ENCODE measurements around the gene TTLL10. TPM values are rescaled to one million over a fixed set of nuclear protein-coding genes. Genes with fewer than 3 reads are reported as not detected.

TTLL10 gene
- total RNA-seq, 1 donor from 2014 or later = 2.3 TPM

DNA sequence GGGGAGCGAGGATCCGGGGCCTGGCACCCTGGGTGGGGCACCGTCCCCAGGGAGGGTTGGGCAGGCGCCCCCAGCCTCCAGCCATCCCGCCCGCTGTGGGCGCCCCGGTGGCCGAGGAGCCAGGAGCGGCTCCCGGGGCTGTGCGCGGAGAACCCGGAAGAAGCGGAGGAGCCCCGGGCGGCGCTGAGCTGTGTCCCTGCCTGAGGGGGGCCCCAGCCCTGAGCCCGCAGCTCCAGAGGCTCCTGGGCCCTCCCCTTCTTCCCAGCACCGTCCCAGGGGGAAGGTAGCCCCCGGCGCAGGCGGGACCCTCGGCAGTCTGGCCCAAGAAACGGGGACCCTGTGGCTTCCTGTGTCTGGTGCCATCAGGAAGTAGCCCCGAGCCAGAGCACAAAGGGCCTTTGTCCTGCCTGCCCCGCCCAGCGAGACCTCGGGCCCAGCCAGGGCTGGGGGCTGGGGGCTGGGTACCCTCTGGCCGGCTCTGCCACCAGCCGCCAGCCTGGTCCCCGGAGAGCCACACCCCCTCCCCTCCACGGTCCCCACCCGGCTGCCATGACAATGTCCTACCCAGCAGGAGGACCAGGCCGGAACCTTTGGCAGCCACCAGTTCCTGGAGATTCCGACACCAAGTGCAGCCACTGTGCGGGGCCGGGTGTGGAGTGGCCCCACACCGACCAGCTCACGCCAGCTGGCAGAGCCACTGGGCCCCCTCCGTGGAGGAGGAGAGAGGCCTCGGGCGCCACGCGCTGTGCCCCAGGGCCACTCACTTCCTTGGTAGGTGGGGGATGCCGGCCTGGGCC is 15.6 kb upstream of the TTLL10 start:
- peak; percentile 66 for DNase-seq (ENCODE audit: low spot score)

DNA sequence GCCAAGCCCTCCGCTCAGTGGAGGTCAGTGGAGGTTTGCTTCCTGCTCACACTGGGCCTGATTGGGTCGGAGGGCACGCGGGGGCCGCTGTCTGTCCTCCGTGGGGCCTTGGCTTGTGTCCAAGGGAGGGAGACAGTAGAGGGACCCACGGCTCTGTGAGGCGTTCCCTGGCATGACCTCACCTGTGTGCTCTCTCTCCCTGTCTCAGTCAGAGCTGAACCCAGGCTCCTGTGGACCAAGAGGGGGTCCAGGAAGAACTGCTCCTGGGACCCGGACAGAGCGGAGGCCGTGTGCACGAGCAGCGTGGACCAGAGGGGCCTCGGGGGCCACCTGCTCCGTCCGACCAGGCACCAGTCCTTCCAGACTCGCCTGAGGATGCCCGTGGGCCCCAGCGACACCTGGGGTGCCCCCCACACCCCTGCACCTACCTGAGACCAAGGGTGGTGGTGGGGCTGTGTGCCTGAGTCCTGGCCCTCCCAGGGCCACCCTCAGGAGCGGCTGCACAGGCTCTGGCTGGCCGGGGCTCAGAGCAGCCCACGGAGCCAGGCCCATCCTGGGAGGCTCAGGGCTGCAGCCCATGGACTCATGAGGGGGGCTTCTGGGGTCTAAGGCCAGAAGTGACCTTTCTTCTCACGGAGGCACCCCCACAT is 13.3 kb upstream of the TTLL10 start:
- DNase-seq (ENCODE audit: low spot score) = no peak

DNA sequence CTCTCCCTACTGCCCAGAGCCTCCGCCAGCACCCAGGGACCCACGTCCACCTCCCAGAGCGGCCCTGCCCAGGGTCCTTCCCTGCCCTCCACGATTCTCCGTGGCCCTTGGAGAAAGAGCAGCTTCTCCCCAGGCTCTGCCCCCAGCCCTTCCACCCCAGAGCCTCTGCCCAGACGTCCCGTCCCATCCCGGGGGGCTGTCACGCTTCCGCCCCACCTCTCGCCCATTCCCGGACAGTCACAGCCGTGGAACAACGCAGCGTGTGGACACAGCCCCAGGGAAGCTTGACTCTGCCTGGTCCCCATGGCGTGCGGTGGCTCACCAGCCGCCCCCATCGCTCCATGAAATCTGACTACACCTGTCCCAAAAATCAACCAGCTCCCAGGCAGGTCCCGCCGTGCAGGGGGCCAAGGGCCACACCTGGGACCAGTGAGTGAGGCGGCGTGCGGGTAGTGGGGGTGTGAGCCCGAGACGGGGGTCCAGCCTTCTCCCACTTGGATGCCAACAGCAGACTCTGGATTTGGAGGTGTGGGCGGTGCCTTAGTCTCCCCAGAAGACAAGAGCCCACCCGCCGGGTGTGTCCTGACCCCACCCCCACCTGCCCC is 12.5 kb upstream of the TTLL10 start:
- no peak for DNase-seq (ENCODE audit: low spot score)

DNA sequence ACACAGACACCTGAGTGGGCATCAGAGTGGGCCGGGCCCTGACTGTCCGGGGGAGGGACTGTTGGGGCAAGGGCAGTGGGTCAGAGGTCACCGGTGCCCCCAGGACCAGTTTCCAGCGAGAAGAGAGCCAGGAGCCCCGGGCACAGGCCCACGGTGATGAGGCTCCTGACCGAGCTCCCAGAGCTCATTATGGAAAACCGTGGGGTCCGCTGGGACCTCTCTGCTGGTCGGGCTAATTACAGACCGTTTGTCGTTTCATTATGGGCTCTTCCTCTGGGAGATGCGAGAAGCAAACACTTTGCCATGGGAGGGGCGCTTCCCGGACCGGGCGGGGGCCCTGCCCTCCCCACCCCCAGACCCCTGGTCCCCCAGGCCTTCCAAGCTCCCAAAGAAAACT is 12.0 kb upstream of the TTLL10 start:
- DNase-seq (ENCODE audit: low spot score) = no peak

DNA sequence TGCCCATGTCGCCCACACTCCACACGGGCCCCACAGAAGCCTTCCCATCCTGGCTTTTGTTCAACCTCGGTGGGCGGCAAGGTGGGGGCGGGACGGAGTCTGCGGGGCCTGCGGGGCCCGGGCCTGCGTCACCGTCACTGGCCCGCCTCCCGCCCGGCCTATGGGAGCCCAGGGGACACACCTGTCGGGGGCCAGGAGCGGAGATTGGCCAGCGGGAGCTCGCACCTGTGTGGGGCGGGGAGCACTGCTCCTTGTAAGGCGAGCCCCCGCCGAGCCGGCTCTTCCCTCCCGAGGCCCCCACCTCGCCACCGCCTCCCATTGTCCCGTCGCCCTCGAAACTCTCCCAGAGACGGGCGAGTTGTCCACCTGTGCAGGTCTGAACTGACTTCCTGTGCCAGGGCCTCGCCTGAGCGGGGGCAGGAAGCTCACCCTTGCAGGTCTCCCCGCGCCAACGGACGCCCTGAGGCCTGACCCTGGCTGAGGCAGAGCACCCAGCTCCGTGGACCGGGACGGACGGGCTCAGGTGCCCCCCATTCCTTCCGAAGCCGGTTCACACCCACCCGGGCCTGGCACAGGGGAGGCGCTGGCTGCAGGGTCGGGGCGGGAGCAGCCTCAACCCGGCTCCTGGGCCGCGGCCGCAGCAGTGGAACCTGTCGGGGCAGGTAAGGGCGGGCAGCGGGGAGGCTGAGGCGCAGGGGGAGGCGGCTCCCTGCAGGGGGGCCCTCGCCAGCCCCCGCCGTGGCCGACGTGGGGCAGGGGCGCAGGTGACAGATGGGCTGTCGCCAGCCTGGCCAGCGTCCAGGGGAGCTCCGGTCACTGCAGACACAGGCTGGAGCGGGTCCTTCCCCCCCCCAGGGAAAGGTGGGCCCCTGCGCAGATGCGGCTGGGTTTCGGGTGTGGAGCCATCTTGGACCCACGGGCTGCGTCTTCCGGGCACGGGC is 10.8 kb upstream of the TTLL10 start:
- DNase-seq (ENCODE audit: low spot score) = peak; percentile 89

DNA sequence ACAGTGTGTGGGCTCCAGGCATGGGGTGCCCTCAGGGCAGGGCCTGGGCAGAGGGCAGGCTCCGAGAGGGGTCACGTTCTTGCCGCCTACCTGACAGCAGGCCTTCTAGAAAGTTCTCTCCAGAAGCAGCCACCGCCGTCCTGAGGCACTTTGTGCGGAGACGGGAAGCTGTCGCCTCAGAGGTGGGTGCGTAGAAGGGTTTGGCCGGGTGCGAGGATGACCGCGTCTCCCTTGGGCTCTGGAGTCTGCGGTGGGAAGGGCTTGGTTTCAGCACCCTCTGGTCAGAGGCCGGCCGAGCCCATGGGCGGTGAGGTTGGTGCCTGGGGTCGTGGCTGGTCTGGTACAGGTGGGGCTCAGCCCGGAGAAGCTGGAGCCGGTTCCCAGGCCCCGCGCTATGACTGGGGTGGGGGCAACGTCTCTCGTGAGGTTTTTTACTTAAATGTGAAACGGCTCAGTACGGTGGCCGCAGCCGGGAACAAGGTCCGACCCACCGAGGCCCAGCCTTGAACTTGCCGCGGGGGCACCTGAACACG is 10.1 kb upstream of the TTLL10 start:
- DNase-seq (ENCODE audit: low spot score) = no peak

DNA sequence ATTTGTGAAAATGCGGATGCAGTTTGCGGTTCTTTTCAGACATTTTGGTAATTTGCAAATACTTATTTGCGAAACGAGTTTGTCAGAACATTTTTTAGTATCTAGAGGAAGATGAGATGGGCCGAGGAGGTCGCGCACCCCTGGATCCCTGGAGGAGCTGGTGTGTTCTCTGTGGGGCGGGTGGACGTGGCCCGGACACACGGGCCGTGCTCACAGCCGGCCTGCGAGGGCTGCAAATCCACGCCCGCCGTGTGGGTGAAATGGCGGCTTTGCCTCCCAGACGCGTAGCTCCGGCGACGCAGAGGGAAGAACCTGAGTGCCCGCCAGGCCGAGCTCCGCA is 9.3 kb upstream of the TTLL10 start:
- DNase-seq (ENCODE audit: low spot score) = no peak

DNA sequence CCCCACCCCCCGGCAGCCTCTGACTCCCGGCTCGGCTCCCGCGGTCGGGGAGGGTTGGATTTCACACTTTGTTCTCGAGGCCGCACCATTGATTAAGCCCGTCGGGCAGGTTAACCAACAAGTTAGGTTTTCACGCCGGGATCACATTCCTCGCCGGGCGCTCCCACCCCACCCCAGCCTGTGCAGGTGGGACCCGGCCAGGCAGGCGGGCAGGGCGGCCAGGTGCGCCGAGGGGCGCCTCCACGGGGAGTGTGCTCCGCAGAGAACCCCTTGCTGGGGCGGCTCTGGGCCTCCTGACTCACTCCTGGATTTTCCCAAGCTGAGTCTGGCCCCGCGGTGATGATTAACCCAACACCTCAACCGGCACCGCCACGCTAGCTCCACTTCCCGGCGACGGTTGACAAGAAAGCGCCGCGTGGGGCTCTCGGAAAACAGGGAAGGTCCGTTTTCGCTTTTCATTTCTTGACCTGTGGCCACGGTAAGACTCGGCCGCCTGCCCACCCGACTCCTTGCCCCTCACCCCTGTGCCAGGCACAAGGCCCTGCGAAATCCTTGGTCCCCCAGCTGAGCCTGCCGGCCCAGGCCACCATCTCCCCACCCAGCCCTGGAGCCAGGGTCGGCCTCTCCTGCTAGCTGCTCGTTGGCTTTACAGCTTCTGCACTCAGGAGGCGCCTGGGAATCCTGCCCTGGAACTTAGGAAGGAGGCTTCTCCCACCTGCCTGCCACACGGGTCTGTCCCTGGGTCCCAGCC is 8.8 kb upstream of the TTLL10 start:
- no peak for DNase-seq (ENCODE audit: low spot score)

DNA sequence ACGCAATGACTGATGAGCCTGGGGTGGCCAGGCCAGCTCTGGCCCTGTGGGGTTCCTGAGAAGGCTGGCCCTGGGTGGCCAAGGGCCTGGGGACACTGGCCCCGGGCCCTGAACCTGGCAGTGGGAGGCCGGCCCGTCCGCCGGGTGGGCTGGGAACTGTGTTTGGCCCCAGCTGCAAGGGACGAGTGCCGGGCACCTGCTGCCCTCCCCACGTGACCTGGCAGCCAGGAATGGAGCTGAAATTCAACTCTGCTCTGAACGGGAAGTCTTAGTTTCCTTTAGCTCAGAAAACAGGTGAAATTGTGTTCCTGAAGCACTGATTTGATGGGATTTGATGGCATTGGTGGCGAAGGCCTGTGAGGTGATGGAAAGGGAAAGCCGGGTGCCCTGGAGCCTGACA is 8.2 kb upstream of the TTLL10 start:
- no peak for DNase-seq (ENCODE audit: low spot score)

DNA sequence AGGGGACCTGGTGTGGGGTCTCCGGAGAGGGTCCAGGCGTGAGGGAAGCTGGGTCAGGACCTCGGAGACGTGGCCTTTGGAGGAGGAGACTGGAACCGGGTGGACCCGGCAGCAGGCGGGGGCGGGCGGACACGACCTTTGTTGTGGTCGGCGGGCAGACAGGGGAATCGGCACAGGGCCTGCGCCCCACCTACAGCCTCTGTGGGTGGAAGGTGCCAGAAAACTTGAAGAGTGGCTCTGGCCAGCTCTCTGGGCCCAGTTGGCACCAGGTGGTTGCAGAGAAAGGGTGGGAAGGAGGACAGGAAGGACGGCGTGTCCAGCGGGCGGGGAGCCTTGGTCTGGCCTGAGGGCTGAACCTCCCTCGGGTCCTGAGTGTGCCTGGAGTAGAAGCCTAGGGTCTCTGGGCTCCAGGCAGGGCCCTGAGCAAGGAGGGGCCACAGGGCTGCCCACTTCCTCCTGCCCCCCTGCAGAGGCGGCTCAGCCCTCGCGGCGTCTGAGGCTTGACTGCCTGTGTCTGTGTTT is 7.7 kb upstream of the TTLL10 start:
- DNase-seq (ENCODE audit: low spot score) = no peak

DNA sequence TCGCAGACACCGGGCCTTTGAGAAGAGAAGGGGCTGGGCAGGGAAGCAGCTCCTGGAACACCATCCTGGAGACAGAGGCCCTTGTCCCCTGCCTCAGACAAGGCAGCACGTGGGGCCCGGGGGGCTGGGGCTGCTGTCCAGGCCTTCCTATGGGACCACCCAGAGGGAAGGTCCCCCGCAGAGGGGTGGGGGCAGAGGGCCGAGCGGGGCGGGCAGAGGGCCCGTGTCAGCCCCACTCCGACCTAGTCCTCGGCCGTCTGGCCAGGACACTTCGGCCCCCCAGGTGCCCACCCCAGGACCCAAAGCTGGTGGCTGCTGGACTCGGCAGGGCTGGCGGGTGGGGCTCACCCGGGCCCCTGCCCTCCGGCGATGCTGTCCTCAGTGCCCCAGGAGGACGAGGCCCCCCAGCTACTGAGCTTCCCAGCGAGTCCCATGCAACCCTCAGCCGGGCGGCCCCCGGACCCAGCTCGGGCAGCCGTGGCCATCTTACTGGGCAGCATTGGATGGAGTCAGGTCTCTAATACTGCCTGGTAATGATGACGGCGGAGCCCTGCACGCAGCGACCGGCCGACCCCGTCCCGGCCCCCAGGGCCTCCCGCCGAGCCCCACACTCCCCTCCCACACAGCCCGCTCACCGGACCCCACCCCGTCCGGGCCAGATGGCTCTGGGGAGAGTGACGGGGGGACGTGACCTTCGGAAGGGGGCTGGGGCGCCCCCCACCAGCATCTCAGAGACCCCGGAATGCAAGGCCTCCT is 6.9 kb upstream of the TTLL10 start:
- no peak for DNase-seq (ENCODE audit: low spot score)

DNA sequence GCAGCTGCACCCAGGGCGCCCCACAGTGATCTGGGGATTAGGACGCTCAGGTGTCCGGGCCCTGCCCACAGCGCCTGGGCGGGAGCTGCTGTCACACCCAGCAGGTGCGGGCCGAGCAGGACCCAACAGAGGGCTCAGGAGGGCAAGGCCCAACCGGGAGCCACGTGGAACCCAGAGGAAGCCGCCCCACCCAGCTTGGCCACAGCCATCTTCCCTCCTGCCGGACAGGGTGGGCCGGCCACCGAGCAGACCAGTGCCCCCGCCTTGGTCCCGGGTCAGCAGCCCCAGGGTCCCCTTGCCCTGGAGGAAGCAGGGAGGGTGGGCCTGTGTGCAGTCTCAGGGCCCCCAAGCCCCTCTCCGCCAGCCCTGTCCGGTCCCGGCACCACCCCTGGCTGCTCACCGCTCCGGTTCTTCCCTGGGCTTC is 6.3 kb upstream of the TTLL10 start:
- no peak for DNase-seq (ENCODE audit: low spot score)

DNA sequence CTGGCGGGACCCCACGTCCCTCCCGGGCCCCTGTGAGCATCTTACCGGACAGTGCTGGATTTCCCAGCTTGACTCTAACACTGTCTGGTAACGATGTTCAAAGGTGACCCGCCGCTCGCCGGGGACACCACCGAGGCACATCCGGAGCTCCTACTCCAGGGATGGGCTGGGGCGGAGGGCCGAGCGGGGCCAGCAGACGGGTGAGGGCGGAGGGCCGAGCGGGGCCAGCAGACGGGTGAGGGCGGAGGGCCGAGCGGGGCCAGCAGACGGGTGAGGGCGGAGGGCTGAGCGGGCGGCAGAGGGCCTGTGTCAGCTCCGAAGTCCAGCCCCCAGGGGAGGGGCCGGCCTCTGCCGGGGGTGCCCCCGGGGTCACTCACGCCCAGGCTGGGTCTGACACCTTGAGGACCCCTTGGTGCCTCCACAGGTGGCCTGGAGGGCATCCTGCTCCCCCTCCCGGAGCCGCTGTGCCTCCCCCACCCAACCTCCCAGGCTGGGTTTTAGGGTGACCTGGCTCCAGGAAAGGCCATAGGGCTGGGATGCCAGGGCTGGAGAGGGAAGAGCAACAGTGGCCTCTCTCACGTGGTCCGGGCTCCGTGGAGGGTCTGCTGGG is 5.7 kb upstream of the TTLL10 start:
- no peak for DNase-seq (ENCODE audit: low spot score)

DNA sequence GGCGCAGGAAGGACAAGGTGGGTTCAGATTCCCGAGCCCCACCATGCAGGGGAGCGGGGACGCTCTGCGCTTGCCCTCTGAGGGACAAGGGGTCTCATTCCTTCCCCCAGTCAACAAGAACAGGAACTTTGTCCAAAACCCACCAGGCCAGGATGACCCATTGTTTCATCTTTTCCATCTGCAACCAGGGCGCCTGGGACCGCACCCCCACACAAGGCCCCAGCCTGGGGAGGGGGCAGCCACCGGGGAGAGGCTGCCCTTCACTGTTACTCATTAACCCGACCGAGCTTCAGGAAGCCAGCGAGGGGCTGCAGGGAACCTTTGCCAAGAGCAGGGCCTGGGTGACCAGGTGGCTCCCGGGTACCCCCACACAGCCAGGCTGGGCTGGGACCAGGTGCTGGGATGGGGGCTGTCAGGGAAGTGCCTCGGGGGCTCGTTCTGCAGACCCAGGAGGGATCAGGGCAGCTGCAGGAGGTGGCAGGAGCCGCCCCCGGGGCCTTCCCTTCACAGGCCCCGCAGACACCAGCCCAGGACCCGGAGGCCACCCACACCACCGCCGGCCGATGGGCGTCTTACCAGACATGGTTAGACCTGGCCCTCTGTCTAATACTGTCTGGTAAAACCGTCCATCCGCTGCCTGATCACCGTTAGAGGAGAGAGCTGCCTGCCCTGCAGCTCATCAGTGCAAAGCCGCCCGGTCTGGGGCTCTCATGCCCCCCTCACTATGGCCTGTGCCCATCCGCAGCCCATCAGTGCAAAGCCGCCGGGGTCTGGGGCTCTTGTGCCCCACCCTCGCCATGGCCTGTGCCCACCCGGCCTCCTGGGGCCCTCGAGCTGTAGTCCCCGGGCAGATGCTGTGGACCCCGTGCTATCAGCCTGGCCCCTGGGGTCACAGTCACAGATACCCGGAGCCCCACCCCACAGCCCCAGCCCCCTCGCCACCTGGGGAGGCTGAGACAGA is 4.9 kb upstream of the TTLL10 start:
- DNase-seq (ENCODE audit: low spot score) = no peak

DNA sequence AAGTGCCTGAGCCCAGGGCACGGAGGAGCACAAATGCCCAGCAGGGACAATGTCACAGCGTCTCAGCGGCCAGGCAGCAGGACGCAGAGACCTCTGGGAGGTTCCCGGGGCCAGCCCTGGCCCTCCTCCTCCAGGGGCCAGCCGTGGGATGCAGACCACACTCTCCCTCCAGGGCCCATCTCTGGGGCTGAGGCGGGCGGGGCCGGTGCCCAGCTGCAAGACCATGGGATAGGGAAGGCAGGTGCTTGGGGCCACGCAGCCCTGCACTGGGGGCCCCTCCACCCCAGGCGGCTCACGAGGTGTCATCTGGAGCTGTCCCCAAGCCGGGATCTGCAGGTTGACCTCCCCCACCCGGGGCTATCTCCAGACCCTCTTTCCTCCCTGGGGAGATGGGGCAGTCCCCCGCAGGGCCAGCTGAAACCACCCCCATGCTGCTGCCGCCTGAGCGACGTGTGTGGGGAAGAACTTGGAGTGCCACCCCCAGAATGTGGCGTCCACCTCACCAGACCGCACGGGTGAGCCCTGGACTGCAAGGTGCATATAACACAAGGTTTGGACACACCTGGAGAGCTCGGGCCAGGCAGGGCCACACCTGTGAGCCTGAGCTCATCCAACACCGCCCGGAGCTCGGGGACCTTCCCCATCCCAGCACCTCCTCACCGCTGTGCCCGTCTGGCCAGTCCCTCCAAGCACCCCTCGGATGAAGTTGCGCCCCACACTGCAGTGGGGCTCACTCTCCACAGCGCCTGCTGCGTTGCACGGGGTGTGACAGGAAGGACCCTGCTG is 4.1 kb upstream of the TTLL10 start:
- DNase-seq (ENCODE audit: low spot score) = no peak

DNA sequence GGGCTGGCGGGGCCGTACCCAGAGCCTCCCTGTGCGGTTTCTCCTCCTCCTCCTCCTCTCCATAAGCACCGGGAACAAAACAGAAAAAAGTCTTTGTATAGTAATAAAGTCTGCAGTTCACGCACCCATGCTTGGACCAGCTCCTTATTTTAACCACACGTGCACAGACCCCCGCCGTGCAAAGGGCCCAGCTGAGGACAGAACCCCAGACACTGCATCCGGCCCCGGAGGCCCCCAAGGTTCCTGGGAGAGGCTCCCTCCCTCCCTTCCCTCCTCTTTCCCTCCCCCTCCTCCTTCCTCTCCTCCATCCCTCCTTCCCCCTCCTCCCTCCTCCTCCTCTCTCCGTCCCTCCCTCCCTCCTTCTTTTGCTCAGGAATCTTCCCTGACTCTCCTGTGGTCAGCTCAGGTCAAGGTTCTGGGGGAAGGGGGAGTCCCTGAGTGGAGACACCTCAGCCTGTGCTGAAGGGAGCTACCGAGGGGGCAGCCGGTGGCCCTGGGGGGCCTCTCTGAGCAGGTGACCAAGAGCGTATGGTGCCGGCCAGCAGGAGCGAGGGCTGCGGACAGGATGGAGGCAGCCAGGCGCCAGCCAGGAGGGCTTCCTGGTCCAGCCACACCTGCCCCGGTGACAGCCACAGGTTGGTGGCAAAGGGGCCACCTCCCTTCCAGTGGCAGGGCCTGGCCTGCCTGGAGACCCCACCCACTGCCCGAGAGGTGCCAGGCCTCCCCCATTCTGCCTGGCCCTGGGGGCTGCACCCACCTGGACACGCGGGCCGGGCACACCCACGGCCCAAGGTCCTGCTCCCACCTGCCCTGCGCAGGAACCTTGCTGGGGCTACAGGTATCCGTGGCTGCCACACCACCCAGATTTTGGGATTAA is 3.2 kb upstream of the TTLL10 start:
- no peak for DNase-seq (ENCODE audit: low spot score)

DNA sequence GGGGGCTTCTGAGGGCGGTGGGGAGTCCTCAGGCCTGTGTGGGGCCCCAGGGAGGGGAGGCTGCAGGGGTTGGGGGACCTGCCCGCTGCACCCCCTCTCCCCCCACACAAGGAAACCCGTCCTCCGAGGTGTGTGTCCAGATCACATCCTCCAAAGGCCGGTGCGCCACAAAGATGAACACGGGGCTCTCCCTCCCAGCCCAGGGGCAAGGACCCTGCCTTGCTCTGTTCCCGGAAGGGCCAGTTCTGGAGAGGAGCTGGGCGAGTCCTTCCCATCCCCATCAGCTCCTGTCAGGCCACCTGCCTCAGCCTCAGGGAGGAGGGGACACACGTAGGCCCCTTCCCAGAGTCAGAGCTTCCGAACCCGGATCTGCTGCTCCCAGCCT is 2.5 kb upstream of the TTLL10 start:
- no peak for DNase-seq (ENCODE audit: low spot score)
